ENCODE data around the gene TEX29.
A peak's percentile ranks its signal among the peaks of the same experiment; 100 is the strongest.

GRCh38 chr13:111286162-111286561, 34.3 kb upstream of the TEX29 start:
- 0 out of 2 replicates have a peak, but pooled peaks have one; percentile 12 for TF ChIP-seq CTCF (conservative IDR thresholded peaks at IDR 0.05; ENCODE audit: low read depth, low read length)
- no peak for TF ChIP-seq EZH2 (IDR thresholded peaks at IDR 0.05; ENCODE audit: borderline replicate concordance, low read depth, low read length, poor library complexity, severe bottlenecking)
